K562 (cell line): ENCODE data around the gene LYSMD1. TPM values are rescaled to one million over a fixed set of nuclear protein-coding genes. Genes with fewer than 3 reads are reported as not detected.

Experiments used
- ARID2 ChIP-seq: fragments of 450-650 bp; IDR thresholded peaks from 2 replicates; pipeline ENCODE4 v1.6.1; 2017; ENCODE audit warnings: antibody characterized with exemption, mild to moderate bottlenecking
- DACH1 ChIP-seq: fragments of 450-650 bp; IDR thresholded peaks from 2 replicates; pipeline ENCODE4 v1.6.1; 2018; ENCODE audit not compliant: partially characterized antibody
- E2F8 ChIP-seq: fragments of 450-650 bp; IDR thresholded peaks from 2 replicates; pipeline ENCODE4 v1.7.1; 2018; ENCODE audit warnings: mild to moderate bottlenecking, low read depth; ENCODE audit not compliant: partially characterized antibody
- EGR1 ChIP-seq: fragments of 450-650 bp; conservative IDR thresholded peaks from 2 replicates; pipeline ENCODE4 v1.6.1; 2017; ENCODE audit warnings: mild to moderate bottlenecking
- FOS ChIP-seq: IDR thresholded peaks from 3 replicates; pipeline ENCODE4 v1.6.1; 2011; ENCODE audit not compliant: insufficient read length; ENCODE audit errors: extremely low read depth
- HMGN3 ChIP-seq: IDR thresholded peaks from 2 replicates; pipeline ENCODE4 v1.6.1; 2011; ENCODE audit warnings: borderline replicate concordance, low read depth, mild to moderate bottlenecking, mixed read lengths, low read length; ENCODE audit not compliant: insufficient read length; ENCODE audit errors: extremely low read depth
- HNRNPLL ChIP-seq: fragments of 200-400 bp; formaldehyde crosslinking; IDR thresholded peaks from 2 replicates; pipeline ENCODE4 v1.6.1; 2017; ENCODE audit warnings: low read length, low read depth, mild to moderate bottlenecking; ENCODE audit not compliant: poor library complexity, severe bottlenecking
- ID3 ChIP-seq, 2 experiments: fragments of 250-450 bp in 1 of 2; fragments of 450-650 bp in 1 of 2; sonication (Bioruptor Pico) in 1 of 2; IDR thresholded peaks; 2 replicates each; pipeline versions ENCODE4 v1.6.1 to v1.8.0; 2016 to 2021; ENCODE audit warnings: mild to moderate bottlenecking in 2 of 2, moderate library complexity in 2 of 2, missing compliant biosample characterization in 1 of 2, missing genetic modification characterization in 1 of 2
- MAX ChIP-seq: sonication (generic); formaldehyde crosslinking; IDR thresholded peaks from 2 replicates; pipeline ENCODE4 v1.9.0; 2022; ENCODE audit warnings: mild to moderate bottlenecking, missing genetic modification reagents
- MTA3 ChIP-seq: fragments of 450-650 bp; formaldehyde crosslinking; IDR thresholded peaks from 2 replicates; pipeline ENCODE4 v1.6.1; 2017; ENCODE audit warnings: mild to moderate bottlenecking, borderline replicate concordance
- NFATC3 ChIP-seq: fragments of 450-650 bp; IDR thresholded peaks from 2 replicates; pipeline ENCODE4 v1.6.1; 2017; ENCODE audit warnings: mild to moderate bottlenecking
- PHF20 ChIP-seq: fragments of 450-650 bp; IDR thresholded peaks from 2 replicates; pipeline ENCODE4 v1.6.1; 2018; ENCODE audit not compliant: partially characterized antibody
- RB1 ChIP-seq: fragments of 450-650 bp; IDR thresholded peaks from 2 replicates; pipeline ENCODE4 v1.6.1; 2017; ENCODE audit warnings: low read depth, mild to moderate bottlenecking
- SNIP1 ChIP-seq: fragments of 450-650 bp; IDR thresholded peaks from 2 replicates; pipeline ENCODE4 v1.7.1; 2017; ENCODE audit warnings: low read depth, mild to moderate bottlenecking
- SP2 ChIP-seq: IDR thresholded peaks from 2 replicates; pipeline ENCODE4 v1.6.1; 2011; ENCODE audit warnings: mild to moderate bottlenecking, low read depth, low read length, moderate library complexity; ENCODE audit not compliant: poor library complexity, severe bottlenecking; ENCODE audit errors: extremely low read depth
- SRSF9 ChIP-seq: fragments of 200-400 bp; formaldehyde crosslinking; IDR thresholded peaks from 2 replicates; pipeline ENCODE4 v1.6.1; 2017; ENCODE audit warnings: low read depth, low read length, borderline replicate concordance
- ZNF174 ChIP-seq: fragments of 250-450 bp; sonication (Bioruptor Pico); IDR thresholded peaks from 2 replicates; pipeline ENCODE4 v1.4.0; 2020; ENCODE audit warnings: mild to moderate bottlenecking
- ZNF184 ChIP-seq: sonication (generic); formaldehyde crosslinking; IDR thresholded peaks from 2 replicates; pipeline ENCODE4 v1.5.0; 2020; ENCODE audit warnings: missing genetic modification reagents
- ZNF3 ChIP-seq: fragments of 250-450 bp; sonication (Bioruptor Pico); IDR thresholded peaks from 2 replicates; pipeline ENCODE4 v1.5.0; 2021; ENCODE audit warnings: mild to moderate bottlenecking, moderate library complexity
- ZNF584 ChIP-seq: fragments of 200-800 bp; sonication (Bioruptor generic); IDR thresholded peaks from 2 replicates; pipeline ENCODE4 v1.6.1; 2016; ENCODE audit warnings: low read depth, mild to moderate bottlenecking, missing genetic modification characterization, missing compliant biosample characterization
- polyA plus RNA-seq, 8 experiments: library from polyadenylated mRNA; depleted of rRNA in 4 of 8; stranded (reverse) in 5 of 8; unstranded in 3 of 8; fragments of >200 nt; fragmentation: Nextera tagmentation in 2 of 8; fragmentation: Illumina TruSeq in 1 of 8; extraction: Ambion mirVana in 2 of 8; extraction: Trizol in 1 of 8; gene quantifications; 2 replicates each; pipeline versions ENCODE4 v1.2.1 to v1.2.3, GENCODE V29; 2011 to 2014; ENCODE audit warnings: inconsistent platforms in 1 of 8, missing spikeins in 1 of 8
- total RNA-seq, 7 experiments: library from RNA; depleted of rRNA in 6 of 7; stranded (reverse); fragments of >200 nt in 6 of 7; fragmentation: Illumina TruSeq in 2 of 7; extraction: Trizol in 2 of 7; gene quantifications; 2 replicates each; pipeline versions ENCODE4 v1.2.1 to v1.2.3, GENCODE V29; 2011 to 2021; ENCODE audit warnings: low replicate concordance in 1 of 7
- TF ChIP-seq, protein P1 (sequence below): fragments of 250-450 bp; sonication (Bioruptor Pico); IDR thresholded peaks from 2 replicates; pipeline ENCODE4 v1.5.0; 2021
- TF ChIP-seq, protein P2 (sequence below), 2 experiments: IDR thresholded peaks; 2 replicates each; pipeline ENCODE4 v1.6.1; 2012; ENCODE audit warnings: improper control_type of control experiment in 2 of 2, low read depth in 2 of 2, low read length in 2 of 2, borderline replicate concordance in 1 of 2

LYSMD1 gene
- total and polyA plus RNA-seq, 9 of the 15 experiments (the other 6 are each of a cell fraction or from before 2014, with no cell fraction given) = 2.2 to 9.4 (median 6.0) TPM

GRCh38 chr1:151146412-151147131 lies 19.1 kb downstream of the LYSMD1 start, which contains the start of gene SEMA6C (continued):
- TF ChIP-seq, protein P1, sequence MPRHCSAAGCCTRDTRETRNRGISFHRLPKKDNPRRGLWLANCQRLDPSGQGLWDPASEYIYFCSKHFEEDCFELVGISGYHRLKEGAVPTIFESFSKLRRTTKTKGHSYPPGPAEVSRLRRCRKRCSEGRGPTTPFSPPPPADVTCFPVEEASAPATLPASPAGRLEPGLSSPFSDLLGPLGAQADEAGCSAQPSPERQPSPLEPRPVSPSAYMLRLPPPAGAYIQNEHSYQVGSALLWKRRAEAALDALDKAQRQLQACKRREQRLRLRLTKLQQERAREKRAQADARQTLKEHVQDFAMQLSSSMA (CRISPR knock-in tag) = no peak
- no peak for TF ChIP-seq ZNF184 (CRISPR knock-in tag)
- TF ChIP-seq, protein P2, sequence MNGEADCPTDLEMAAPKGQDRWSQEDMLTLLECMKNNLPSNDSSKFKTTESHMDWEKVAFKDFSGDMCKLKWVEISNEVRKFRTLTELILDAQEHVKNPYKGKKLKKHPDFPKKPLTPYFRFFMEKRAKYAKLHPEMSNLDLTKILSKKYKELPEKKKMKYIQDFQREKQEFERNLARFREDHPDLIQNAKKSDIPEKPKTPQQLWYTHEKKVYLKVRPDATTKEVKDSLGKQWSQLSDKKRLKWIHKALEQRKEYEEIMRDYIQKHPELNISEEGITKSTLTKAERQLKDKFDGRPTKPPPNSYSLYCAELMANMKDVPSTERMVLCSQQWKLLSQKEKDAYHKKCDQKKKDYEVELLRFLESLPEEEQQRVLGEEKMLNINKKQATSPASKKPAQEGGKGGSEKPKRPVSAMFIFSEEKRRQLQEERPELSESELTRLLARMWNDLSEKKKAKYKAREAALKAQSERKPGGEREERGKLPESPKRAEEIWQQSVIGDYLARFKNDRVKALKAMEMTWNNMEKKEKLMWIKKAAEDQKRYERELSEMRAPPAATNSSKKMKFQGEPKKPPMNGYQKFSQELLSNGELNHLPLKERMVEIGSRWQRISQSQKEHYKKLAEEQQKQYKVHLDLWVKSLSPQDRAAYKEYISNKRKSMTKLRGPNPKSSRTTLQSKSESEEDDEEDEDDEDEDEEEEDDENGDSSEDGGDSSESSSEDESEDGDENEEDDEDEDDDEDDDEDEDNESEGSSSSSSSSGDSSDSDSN (IDR thresholded peaks at IDR 0.05; ENCODE audit: borderline replicate concordance in 1 of 2, low read depth in 2 of 2, low read length in 2 of 2) = no peak
- no peak for TF ChIP-seq ZNF584
- peak; percentile 83 for TF ChIP-seq HNRNPLL
- peak; percentile 76 for TF ChIP-seq MAX
- TF ChIP-seq NFATC3 = no peak
- TF ChIP-seq EGR1 = no peak
- TF ChIP-seq MTA3 = 0 out of 2 replicates have a peak, but pooled peaks have one; percentile 28
- TF ChIP-seq SP2 = peak; percentile 30
- no peak; the same call in 1 of the 2 replicates for TF ChIP-seq SNIP1
- peak; percentile 65 for TF ChIP-seq HMGN3
- no peak for TF ChIP-seq E2F8
- TF ChIP-seq RB1 = peak; percentile 71
- peak; percentile 25 for TF ChIP-seq FOS
- no peak for TF ChIP-seq ZNF174 (CRISPR knock-in tag)
- TF ChIP-seq ZNF3 (CRISPR knock-in tag) = no peak
- TF ChIP-seq PHF20 = peak; percentile 54
- TF ChIP-seq DACH1 = no peak
- no peak for TF ChIP-seq ID3 (CRISPR knock-in tag; IDR thresholded peaks at IDR 0.05)
- TF ChIP-seq ID3 (tag; IDR thresholded peaks at IDR 0.05) = no peak
- no peak for TF ChIP-seq SRSF9
- no peak for TF ChIP-seq ARID2
